H9 (cell line): ENCODE results near the gene VWA3A. TPM values are rescaled to one million over a fixed set of nuclear protein-coding genes. Genes with fewer than 3 reads are reported as not detected.
"Not testable (repeated sequence)": the region's sequence is repeated elsewhere in the genome, so short reads cannot be mapped to it uniquely, and the experiment has no call there.

Experiments used
- DNase-seq: peaks from one replicate; pipeline ENCODE4 v3.0.0-alpha.2; 2017
- H2AFZ ChIP-seq: one replicate; pipeline ENCODE4 v1.6.1; 2013; ENCODE audit warnings: mild to moderate bottlenecking, low read length, control low read depth, moderate library complexity
- H2AK5ac ChIP-seq: 2 replicates; pipeline ENCODE4 v1.6.1; 2013; ENCODE audit warnings: low read length, control low read depth, mixed read lengths; ENCODE audit not compliant: insufficient read length
- H2BK120ac ChIP-seq: one replicate; pipeline ENCODE4 v1.6.1; 2013; ENCODE audit warnings: low read depth, mild to moderate bottlenecking, low read length, control low read depth, inconsistent platforms; ENCODE audit not compliant: poor library complexity, severe bottlenecking
- H2BK12ac ChIP-seq: 2 replicates; pipeline ENCODE4 v1.6.1; 2013; ENCODE audit warnings: low read length, control low read depth, mixed read lengths, low read depth; ENCODE audit not compliant: insufficient read length
- H2BK15ac ChIP-seq: 2 replicates; pipeline ENCODE4 v1.6.1; 2013; ENCODE audit warnings: low read depth, low read length, control low read depth
- H2BK20ac ChIP-seq: one replicate; pipeline ENCODE4 v1.6.1; 2013; ENCODE audit warnings: low read depth, mild to moderate bottlenecking, low read length, control low read depth, inconsistent platforms; ENCODE audit not compliant: poor library complexity, severe bottlenecking
- H2BK5ac ChIP-seq: 2 replicates; pipeline ENCODE4 v1.6.1; 2013; ENCODE audit warnings: low read length, control low read depth, mixed read lengths; ENCODE audit not compliant: insufficient read length
- H3K14ac ChIP-seq: 2 replicates; pipeline ENCODE4 v1.6.1; 2013; ENCODE audit warnings: low read length, control low read depth; ENCODE audit not compliant: insufficient read depth
- H3K18ac ChIP-seq: 2 replicates; pipeline ENCODE4 v1.6.1; 2013; ENCODE audit warnings: low read depth, mild to moderate bottlenecking, mixed read lengths, low read length, control low read depth; ENCODE audit not compliant: insufficient read length
- H3K23ac ChIP-seq: 2 replicates; pipeline ENCODE4 v1.6.1; 2013; ENCODE audit warnings: low read length, control low read depth, mixed read lengths, low read depth; ENCODE audit not compliant: insufficient read length
- H3K23me2 ChIP-seq: 2 replicates; pipeline ENCODE4 v1.6.1; 2013; ENCODE audit warnings: low read depth, mild to moderate bottlenecking, mixed read lengths, low read length, control low read depth; ENCODE audit not compliant: insufficient read length, poor library complexity, severe bottlenecking
- H3K27ac ChIP-seq: 2 replicates; pipeline ENCODE4 v1.5.1; 2013; ENCODE audit warnings: low read length, control low read depth, mixed read lengths, low read depth; ENCODE audit not compliant: insufficient read length
- H3K27me3 ChIP-seq: 2 replicates; pipeline ENCODE4 v1.6.1; 2013; ENCODE audit warnings: low read length, control low read depth, inconsistent platforms; ENCODE audit not compliant: insufficient read depth
- H3K4ac ChIP-seq: 2 replicates; pipeline ENCODE4 v1.6.1; 2013; ENCODE audit warnings: low read depth, mild to moderate bottlenecking, control low read depth, inconsistent platforms, low read length, moderate library complexity
- H3K4me1 ChIP-seq: 2 replicates; pipeline ENCODE4 v1.6.1; 2013; ENCODE audit warnings: low read length, control low read depth, inconsistent platforms; ENCODE audit not compliant: insufficient read depth
- H3K4me2 ChIP-seq: 2 replicates; pipeline ENCODE4 v1.6.1; 2013; ENCODE audit warnings: low read length, control low read depth, mixed read lengths; ENCODE audit not compliant: insufficient read length, insufficient read depth
- H3K56ac ChIP-seq: 2 replicates; pipeline ENCODE4 v1.6.1; 2013; ENCODE audit warnings: low read depth, mild to moderate bottlenecking, mixed read lengths, low read length, control low read depth; ENCODE audit not compliant: insufficient read length
- H3K79me1 ChIP-seq: 2 replicates; pipeline ENCODE4 v1.6.1; 2013; ENCODE audit warnings: low read depth, mild to moderate bottlenecking, moderate library complexity, low read length, control low read depth, inconsistent platforms; ENCODE audit not compliant: insufficient read depth, poor library complexity, severe bottlenecking
- H3K79me2 ChIP-seq: 2 replicates; pipeline ENCODE4 v1.6.1; 2013; ENCODE audit warnings: low read length, control low read depth, inconsistent platforms; ENCODE audit not compliant: insufficient read depth
- H3K9ac ChIP-seq: 2 replicates; pipeline ENCODE4 v1.6.1; 2013; ENCODE audit warnings: low read length, control low read depth, mixed read lengths; ENCODE audit not compliant: insufficient read length; ENCODE audit errors: extremely low read depth
- H3K9me3 ChIP-seq: one replicate; pipeline ENCODE4 v1.6.1; 2013; ENCODE audit warnings: low read depth, low read length, inconsistent platforms; ENCODE audit not compliant: control insufficient read depth
- H3T11ph ChIP-seq: one replicate; pipeline ENCODE4 v1.6.1; 2013; ENCODE audit warnings: mild to moderate bottlenecking, low read length, control low read depth, inconsistent platforms
- H4K20me1 ChIP-seq: one replicate; pipeline ENCODE4 v1.6.1; 2013; ENCODE audit not compliant: control insufficient read depth, insufficient read length, insufficient read depth
- H4K5ac ChIP-seq: 2 replicates; pipeline ENCODE4 v1.6.1; 2013; ENCODE audit warnings: low read depth, mild to moderate bottlenecking, mixed read lengths, low read length, control low read depth; ENCODE audit not compliant: insufficient read length
- H4K8ac ChIP-seq: replicated peaks from 2 replicates; pipeline ENCODE4 v1.6.1; 2013; ENCODE audit warnings: low read length, control low read depth, mixed read lengths, low read depth; ENCODE audit not compliant: insufficient read length
- H4K91ac ChIP-seq: 2 replicates; pipeline ENCODE4 v1.6.1; 2013; ENCODE audit warnings: low read depth, mild to moderate bottlenecking, moderate library complexity, mixed read lengths, low read length, control low read depth; ENCODE audit not compliant: insufficient read length
- H3K27ac Mint-ChIP-seq, 3 experiments: 2 replicates in 2 of 3; 3 replicates in 1 of 3; pipeline ENCODE4 v1.8.0; 2020 to 2021; ENCODE audit warnings: mixed read lengths in 3 of 3, mild to moderate bottlenecking in 1 of 3, moderate library complexity in 1 of 3
- H3K27me3 Mint-ChIP-seq: 2 replicates; pipeline ENCODE4 v1.8.0; 2021; ENCODE audit warnings: low read depth, mild to moderate bottlenecking, moderate library complexity, mixed read lengths
- H3K36me3 Mint-ChIP-seq, 3 experiments: 2 replicates in 2 of 3; 3 replicates in 1 of 3; pipeline ENCODE4 v1.8.0; 2020 to 2021; ENCODE audit warnings: low read depth in 3 of 3, mixed read lengths in 3 of 3; ENCODE audit not compliant: insufficient read depth in 1 of 3
- H3K4me1 Mint-ChIP-seq, 2 experiments: 2 replicates each; pipeline ENCODE4 v1.8.0; 2020; ENCODE audit warnings: mixed read lengths in 2 of 2
- H3K4me3 Mint-ChIP-seq, 2 experiments: 2 replicates in 1 of 2; 3 replicates in 1 of 2; pipeline ENCODE4 v1.8.0; 2020 to 2021; ENCODE audit warnings: mild to moderate bottlenecking in 2 of 2, mixed read lengths in 2 of 2, moderate library complexity in 1 of 2
- H3K9me3 Mint-ChIP-seq, 2 experiments: 2 replicates in 1 of 2; 3 replicates in 1 of 2; pipeline ENCODE4 v1.8.0; 2020; ENCODE audit warnings: mild to moderate bottlenecking in 2 of 2, mixed read lengths in 2 of 2, moderate library complexity in 1 of 2
- CTCF ChIP-seq: fragments of 200-600 bp; sonication (generic); conservative IDR thresholded peaks from 3 replicates; pipeline ENCODE4 v1.8.0; 2021; ENCODE audit warnings: antibody characterized with exemption, mild to moderate bottlenecking
- WGBS: extraction: QIAGEN DNeasy Blood & Tissue Kit; methylation state at CpG from one replicate; pipeline ENCODE4 v1.1.7; 2013; ENCODE audit warnings: missing lambda C conversion rate, low lambda C conversion rate, mixed read lengths; ENCODE audit not compliant: insufficient read length; ENCODE audit errors: extremely low coverage; 5-methylcytosine and 5-hydroxymethylcytosine counted together
- total RNA-seq: library from RNA; stranded (reverse); gene quantifications from 2 replicates; pipeline ENCODE4 v1.2.1, GENCODE V29; 2021

VWA3A gene
- total RNA-seq, 1 experiment from 2014 or later, result not detected

GRCh38 chr16:22171953-22172352 lies 79.6 kb downstream of the VWA3A start:
- Mint-ChIP-seq H3K36me3 (no peaks in the 10 kb centered on the region; a peak in 1 of 7 replicates), H3K9me3 (no peaks in the 10 kb centered on the region; a peak in 1 of 5 replicates), H3K4me3 (no peak overlapping the region), H3K27ac (no peak overlapping the region; a peak in 1 of 7 replicates), H3K4me1 (peaks cover 0 to 2% of the 10 kb centered on the region in 2 experiments; a peak in 2 of 4 replicates), H3K27me3 (no peaks in the 10 kb centered on the region)
- H3K27ac ChIP-seq, result no peak overlapping the region
- no peak overlapping the region for H4K8ac ChIP-seq
- H3K79me1 ChIP-seq, result no peaks in the 10 kb centered on the region
- no peaks in the 10 kb centered on the region for H3K23me2 ChIP-seq
- no peak overlapping the region for H3K9ac ChIP-seq
- H2BK5ac ChIP-seq, result no peak overlapping the region
- TF ChIP-seq CTCF, result no peak
- H3K56ac ChIP-seq, result no peak overlapping the region
- H2BK15ac ChIP-seq, result no peak overlapping the region
- no peak overlapping the region for H3T11ph ChIP-seq
- no peaks in the 10 kb centered on the region for H3K27me3 ChIP-seq
- no peak overlapping the region for H4K5ac ChIP-seq
- no peak overlapping the region for H2BK20ac ChIP-seq
- H3K9me3 ChIP-seq, result no peaks in the 10 kb centered on the region
- no peak overlapping the region for H3K4ac ChIP-seq
- no peak overlapping the region for H2BK12ac ChIP-seq
- H3K23ac ChIP-seq, result no peak overlapping the region
- no peak overlapping the region for H2AFZ ChIP-seq
- no peaks in the 10 kb centered on the region for H3K4me1 ChIP-seq
- no peak overlapping the region for H3K4me2 ChIP-seq
- no peak overlapping the region for H3K14ac ChIP-seq
- no peak overlapping the region for H3K18ac ChIP-seq
- WGBS, result no CpG with 5 or more reads among the region's 6 CpGs
- no peak for DNase-seq
- no peaks in the 10 kb centered on the region for H3K79me2 ChIP-seq
- H2AK5ac ChIP-seq, result no peak overlapping the region
- H4K20me1 ChIP-seq, result no peaks in the 10 kb centered on the region
- no peak overlapping the region for H4K91ac ChIP-seq
- H2BK120ac ChIP-seq, result no peak overlapping the region

GRCh38 chr16:22172642-22173041 lies 80.3 kb downstream of the VWA3A start:
- H3K14ac ChIP-seq, H2BK15ac ChIP-seq, H3K4me1 Mint-ChIP-seq, H3K23ac ChIP-seq, H2BK120ac ChIP-seq, H3K18ac ChIP-seq, H3K27ac ChIP-seq, H4K20me1 ChIP-seq, H3K27me3 ChIP-seq, H3K56ac ChIP-seq, H2BK20ac ChIP-seq, H3K79me1 ChIP-seq, H3K27me3 Mint-ChIP-seq, H2AFZ ChIP-seq, H2BK12ac ChIP-seq, H4K5ac ChIP-seq, H4K91ac ChIP-seq, H3K79me2 ChIP-seq, H3K4me3 Mint-ChIP-seq, H4K8ac ChIP-seq, H3K9me3 ChIP-seq, H3K4ac ChIP-seq, H3T11ph ChIP-seq, H3K36me3 Mint-ChIP-seq, H3K4me2 ChIP-seq, H3K4me1 ChIP-seq, H3K27ac Mint-ChIP-seq, H2AK5ac ChIP-seq, H3K9me3 Mint-ChIP-seq, H2BK5ac ChIP-seq, H3K9ac ChIP-seq, H3K23me2 ChIP-seq, DNase-seq: not testable (repeated sequence)
- no CpG with 5 or more reads among the region's 1 CpG for WGBS
